ENCODE data around the gene HS6ST3. TPM values are rescaled to one million over a fixed set of nuclear protein-coding genes. Genes with fewer than 3 reads are reported as not detected.

Gene HS6ST3
- total and polyA plus RNA-seq, 2 experiments from 2014 or later, result 0.11 TPM; not detected in 1

GRCh38 chr13:96214824-96215445 is 125.0 kb downstream of the HS6ST3 start:
- no peak overlapping the region for H3K9ac ChIP-seq
- H3K27ac ChIP-seq, result no peak overlapping the region
- no peaks in the 10 kb centered on the region for H3F3A ChIP-seq (ENCODE audit: insufficient read depth)
- no peaks in the 10 kb centered on the region for H3K27me3 ChIP-seq (replicated peaks; ENCODE audit: insufficient read depth)
- H3K79me2 ChIP-seq (ENCODE audit: insufficient read depth), result no peaks in the 10 kb centered on the region
- H3K4me1 ChIP-seq (ENCODE audit: insufficient read depth), result no peaks in the 10 kb centered on the region
- no peaks in the 10 kb centered on the region for H3K9me2 ChIP-seq (ENCODE audit: insufficient read depth)
- H3K4me2 ChIP-seq (ENCODE audit: unreplicated experiment), result no peak overlapping the region
- no peak overlapping the region for H2AFZ ChIP-seq
- 54 to 55% methylated on average over 11 of the region's 11 CpGs for WGBS, 2 experiments (ENCODE audit: low coverage in 1 of 2, low lambda C conversion rate in 2 of 2, missing lambda C conversion rate in 2 of 2)
- in situ Hi-C loops (cut with MboI), result no loop called here
- DNase-seq, result no peak
- H4K20me1 ChIP-seq (ENCODE audit: insufficient read depth), result no peaks in the 10 kb centered on the region
- no peak for TF ChIP-seq EZH2 (IDR thresholded peaks at IDR 0.05; ENCODE audit: insufficient read depth, poor library complexity, severe bottlenecking)
- TF ChIP-seq EZH2phosphoT487 (IDR thresholded peaks at IDR 0.05; ENCODE audit: insufficient read depth, low read depth), result no peak
- no peaks in the 10 kb centered on the region for H3K36me3 ChIP-seq (ENCODE audit: low read depth)
- H3K4me3 ChIP-seq, result no peak overlapping the region
- no peaks in the 10 kb centered on the region for H3K9me3 ChIP-seq (ENCODE audit: low read depth)

- Histone ChIP-seq H3K36me3 (ENCODE audit: low read depth) (no peaks in the 10 kb centered on the region), H3K9ac (no peak overlapping the region), H2AFZ (no peak overlapping the region), H3K27me3 (replicated peaks; ENCODE audit: insufficient read depth) (no peaks in the 10 kb centered on the region), H3K79me2 (ENCODE audit: insufficient read depth) (no peaks in the 10 kb centered on the region), H3K4me2 (ENCODE audit: unreplicated experiment) (no peak overlapping the region), H3K9me2 (ENCODE audit: insufficient read depth) (no peaks in the 10 kb centered on the region), H3K4me1 (ENCODE audit: insufficient read depth) (no peaks in the 10 kb centered on the region), H3K27ac (no peak overlapping the region), H3F3A (ENCODE audit: insufficient read depth) (no peaks in the 10 kb centered on the region), H3K9me3 (ENCODE audit: low read depth) (no peaks in the 10 kb centered on the region), H4K20me1 (ENCODE audit: insufficient read depth) (no peaks in the 10 kb centered on the region), H3K4me3 (no peak overlapping the region)
- in situ Hi-C loops (cut with MboI), result no loop called here
- 68 to 74% methylated on average over 6 of the region's 6 CpGs for WGBS, 2 experiments (ENCODE audit: low coverage in 1 of 2, low lambda C conversion rate in 2 of 2, missing lambda C conversion rate in 2 of 2)
- DNase-seq, result no peak
- TF ChIP-seq EZH2phosphoT487 (IDR thresholded peaks at IDR 0.05; ENCODE audit: insufficient read depth, low read depth), result no peak
- no peak for TF ChIP-seq EZH2 (IDR thresholded peaks at IDR 0.05; ENCODE audit: insufficient read depth, poor library complexity, severe bottlenecking)
Measured at GRCh38 chr13:96216543-96216942, 126.6 kb downstream of the HS6ST3 start.

- WGBS, 2 experiments (ENCODE audit: low coverage in 1 of 2, low lambda C conversion rate in 2 of 2, missing lambda C conversion rate in 2 of 2), result 26 to 27% methylated on average over 4 of the region's 4 CpGs
- H3K9ac ChIP-seq, result no peak overlapping the region
- H4K20me1 ChIP-seq (ENCODE audit: insufficient read depth), result no peaks in the 10 kb centered on the region
- no peak for DNase-seq
- H3F3A ChIP-seq (ENCODE audit: insufficient read depth), result no peaks in the 10 kb centered on the region
- H3K4me3 ChIP-seq, result no peak overlapping the region
- no peaks in the 10 kb centered on the region for H3K4me1 ChIP-seq (ENCODE audit: insufficient read depth)
- H3K36me3 ChIP-seq (ENCODE audit: low read depth), result no peaks in the 10 kb centered on the region
- H2AFZ ChIP-seq, result no peak overlapping the region
- no peaks in the 10 kb centered on the region for H3K27me3 ChIP-seq (replicated peaks; ENCODE audit: insufficient read depth)
- no peaks in the 10 kb centered on the region for H3K9me3 ChIP-seq (ENCODE audit: low read depth)
- H3K4me2 ChIP-seq (ENCODE audit: unreplicated experiment), result no peak overlapping the region
- no peaks in the 10 kb centered on the region for H3K9me2 ChIP-seq (ENCODE audit: insufficient read depth)
- no peak overlapping the region for H3K27ac ChIP-seq
- TF ChIP-seq EZH2phosphoT487 (IDR thresholded peaks at IDR 0.05; ENCODE audit: insufficient read depth, low read depth), result no peak
- TF ChIP-seq EZH2 (IDR thresholded peaks at IDR 0.05; ENCODE audit: insufficient read depth, poor library complexity, severe bottlenecking), result no peak
- in situ Hi-C loops (cut with MboI), result no loop called here
- H3K79me2 ChIP-seq (ENCODE audit: insufficient read depth), result no peaks in the 10 kb centered on the region
Measured at GRCh38 chr13:96218475-96218874, 128.6 kb downstream of the HS6ST3 start.

GRCh38 chr13:96221471-96221870 is 131.6 kb downstream of the HS6ST3 start:
- H3K36me3 ChIP-seq (ENCODE audit: low read depth), result no peaks in the 10 kb centered on the region
- H3K9me3 ChIP-seq (ENCODE audit: low read depth), result no peaks in the 10 kb centered on the region
- in situ Hi-C loops (cut with MboI), result no loop called here
- H3K4me1 ChIP-seq (ENCODE audit: insufficient read depth), result no peaks in the 10 kb centered on the region
- no peaks in the 10 kb centered on the region for H4K20me1 ChIP-seq (ENCODE audit: insufficient read depth)
- no peak overlapping the region for H3K9ac ChIP-seq
- no peak for DNase-seq
- no peaks in the 10 kb centered on the region for H3F3A ChIP-seq (ENCODE audit: insufficient read depth)
- TF ChIP-seq EZH2 (IDR thresholded peaks at IDR 0.05; ENCODE audit: insufficient read depth, poor library complexity, severe bottlenecking), result no peak
- no peak for TF ChIP-seq EZH2phosphoT487 (IDR thresholded peaks at IDR 0.05; ENCODE audit: insufficient read depth, low read depth)
- no peak overlapping the region for H3K4me2 ChIP-seq (ENCODE audit: unreplicated experiment)
- H3K27ac ChIP-seq, result no peak overlapping the region
- no peaks in the 10 kb centered on the region for H3K79me2 ChIP-seq (ENCODE audit: insufficient read depth)
- H3K27me3 ChIP-seq (replicated peaks; ENCODE audit: insufficient read depth), result no peaks in the 10 kb centered on the region
- H2AFZ ChIP-seq, result no peak overlapping the region
- no peak overlapping the region for H3K4me3 ChIP-seq
- no peaks in the 10 kb centered on the region for H3K9me2 ChIP-seq (ENCODE audit: insufficient read depth)

GRCh38 chr13:96223231-96223630 is 133.3 kb downstream of the HS6ST3 start:
- Histone ChIP-seq H3K4me3 (no peak overlapping the region), H3K9me3 (ENCODE audit: low read depth) (no peaks in the 10 kb centered on the region), H3K79me2 (ENCODE audit: insufficient read depth) (no peaks in the 10 kb centered on the region), H3K4me1 (ENCODE audit: insufficient read depth) (no peaks in the 10 kb centered on the region), H2AFZ (no peak overlapping the region), H3F3A (ENCODE audit: insufficient read depth) (no peaks in the 10 kb centered on the region), H3K36me3 (ENCODE audit: low read depth) (no peaks in the 10 kb centered on the region), H3K9ac (no peak overlapping the region), H3K27ac (no peak overlapping the region), H3K27me3 (replicated peaks; ENCODE audit: insufficient read depth) (no peaks in the 10 kb centered on the region), H3K9me2 (ENCODE audit: insufficient read depth) (no peaks in the 10 kb centered on the region), H4K20me1 (ENCODE audit: insufficient read depth) (no peaks in the 10 kb centered on the region), H3K4me2 (ENCODE audit: unreplicated experiment) (no peak overlapping the region)
- WGBS, 2 experiments (ENCODE audit: low coverage in 1 of 2, low lambda C conversion rate in 2 of 2, missing lambda C conversion rate in 2 of 2), result 37 to 51% methylated on average over 5 of the region's 5 CpGs
- in situ Hi-C loops (cut with MboI), result no loop called here
- no peak for TF ChIP-seq EZH2phosphoT487 (IDR thresholded peaks at IDR 0.05; ENCODE audit: insufficient read depth, low read depth)
- no peak for TF ChIP-seq EZH2 (IDR thresholded peaks at IDR 0.05; ENCODE audit: insufficient read depth, poor library complexity, severe bottlenecking)
- no peak for DNase-seq

Data from GM23248 (cell line).